Measurements from ENCODE around the gene NRXN2. TPM values are rescaled to one million over a fixed set of nuclear protein-coding genes. Genes with fewer than 3 reads are reported as not detected.

NRXN2 gene
- total RNA-seq, 1 donor from 2014 or later = 0.14 TPM

- Mint-ChIP-seq H3K4me1 (ENCODE audit: low read depth, unreplicated experiment) (no peaks in the 10 kb centered on the region), H3K9me3 (ENCODE audit: unreplicated experiment) (peaks cover 1% of the 10 kb centered on the region), H3K27me3 (ENCODE audit: low read depth, unreplicated experiment) (peaks cover 79% of the 10 kb centered on the region), H3K27ac (ENCODE audit: unreplicated experiment) (no peak overlapping the region), H3K36me3 (ENCODE audit: low read depth, unreplicated experiment) (peaks cover 5% of the 10 kb centered on the region), H3K4me3 (ENCODE audit: unreplicated experiment) (no peak overlapping the region)
- Histone ChIP-seq H3K4me1 (ENCODE audit: insufficient read depth, low read length) (no peaks in the 10 kb centered on the region), H3K9me3 (ENCODE audit: insufficient read depth, low read depth, low read length) (no peaks in the 10 kb centered on the region), H3K27me3 (ENCODE audit: insufficient read depth, low read length) (peaks cover 23% of the 10 kb centered on the region), H3K9ac (ENCODE audit: low read length) (no peak overlapping the region), H3K79me2 (ENCODE audit: insufficient read depth, low read length) (no peaks in the 10 kb centered on the region), H3K36me3 (ENCODE audit: insufficient read depth, low read length) (no peaks in the 10 kb centered on the region), H3K27ac (ENCODE audit: low read depth, low read length) (no peak overlapping the region), H3K4me2 (ENCODE audit: low read length) (no peak overlapping the region), H3K4me3 (ENCODE audit: insufficient read depth, low read depth, low read length) (no peak overlapping the region), H4K20me1 (ENCODE audit: insufficient read depth, low read length) (no peaks in the 10 kb centered on the region), H2AFZ (ENCODE audit: low read depth, low read length) (no peak overlapping the region)
- TF ChIP-seq EZH2 (IDR thresholded peaks at IDR 0.05; ENCODE audit: insufficient read depth, low read length) = no peak
- TF ChIP-seq CTCF (IDR thresholded peaks at IDR 0.05; ENCODE audit: insufficient read depth, low read depth, low read length) = no peak
- DNase-seq (ENCODE audit: low read depth) (no peak), FAIRE-seq (no peak)
Measured at GRCh38 chr11:64648551-64648950, 74.4 kb downstream of the NRXN2 start.

- Histone ChIP-seq H3K36me3 (ENCODE audit: insufficient read depth, low read length) (no peaks in the 10 kb centered on the region), H3K9me3 (ENCODE audit: insufficient read depth, low read depth, low read length) (no peaks in the 10 kb centered on the region), H3K4me3 (ENCODE audit: insufficient read depth, low read depth, low read length) (no peak overlapping the region), H2AFZ (ENCODE audit: low read depth, low read length) (no peak overlapping the region), H3K4me2 (ENCODE audit: low read length) (no peak overlapping the region), H3K27me3 (ENCODE audit: insufficient read depth, low read length) (peaks cover 27% of the 10 kb centered on the region), H3K27ac (ENCODE audit: low read depth, low read length) (no peak overlapping the region), H3K79me2 (ENCODE audit: insufficient read depth, low read length) (no peaks in the 10 kb centered on the region), H3K9ac (ENCODE audit: low read length) (no peak overlapping the region), H3K4me1 (ENCODE audit: insufficient read depth, low read length) (no peaks in the 10 kb centered on the region), H4K20me1 (ENCODE audit: insufficient read depth, low read length) (no peaks in the 10 kb centered on the region)
- Mint-ChIP-seq H3K27me3 (ENCODE audit: low read depth, unreplicated experiment) (peaks cover 74% of the 10 kb centered on the region), H3K4me3 (ENCODE audit: unreplicated experiment) (no peak overlapping the region), H3K27ac (ENCODE audit: unreplicated experiment) (no peak overlapping the region), H3K4me1 (ENCODE audit: low read depth, unreplicated experiment) (no peaks in the 10 kb centered on the region), H3K36me3 (ENCODE audit: low read depth, unreplicated experiment) (peaks cover 5% of the 10 kb centered on the region), H3K9me3 (ENCODE audit: unreplicated experiment) (peaks cover 1% of the 10 kb centered on the region)
- no peak for FAIRE-seq
- TF ChIP-seq EZH2 (IDR thresholded peaks at IDR 0.05; ENCODE audit: insufficient read depth, low read length) (no peak), CTCF (IDR thresholded peaks at IDR 0.05; ENCODE audit: insufficient read depth, low read depth, low read length) (no peak)
- DNase-seq (ENCODE audit: low read depth) = no peak
Measured at GRCh38 chr11:64647019-64647779, 75.8 kb downstream of the NRXN2 start.

- no peak for DNase-seq (ENCODE audit: low read depth)
- TF ChIP-seq EZH2 (IDR thresholded peaks at IDR 0.05; ENCODE audit: insufficient read depth, low read length) (no peak), CTCF (IDR thresholded peaks at IDR 0.05; ENCODE audit: insufficient read depth, low read depth, low read length) (no peak)
- Histone ChIP-seq H3K27me3 (ENCODE audit: insufficient read depth, low read length) (peaks cover 49% of the 10 kb centered on the region), H3K36me3 (ENCODE audit: insufficient read depth, low read length) (no peaks in the 10 kb centered on the region), H3K79me2 (ENCODE audit: insufficient read depth, low read length) (no peaks in the 10 kb centered on the region), H3K9ac (ENCODE audit: low read length) (no peak overlapping the region), H3K4me1 (ENCODE audit: insufficient read depth, low read length) (no peaks in the 10 kb centered on the region), H3K4me2 (ENCODE audit: low read length) (no peak overlapping the region), H3K4me3 (ENCODE audit: insufficient read depth, low read depth, low read length) (no peak overlapping the region), H3K9me3 (ENCODE audit: insufficient read depth, low read depth, low read length) (no peaks in the 10 kb centered on the region), H3K27ac (ENCODE audit: low read depth, low read length) (no peak overlapping the region), H2AFZ (ENCODE audit: low read depth, low read length) (no peak overlapping the region), H4K20me1 (ENCODE audit: insufficient read depth, low read length) (peaks cover 6% of the 10 kb centered on the region)
- H3K4me1 Mint-ChIP-seq (ENCODE audit: low read depth, unreplicated experiment) = no peaks in the 10 kb centered on the region
- no peaks in the 10 kb centered on the region for H3K9me3 Mint-ChIP-seq (ENCODE audit: unreplicated experiment)
- no peak overlapping the region for H3K4me3 Mint-ChIP-seq (ENCODE audit: unreplicated experiment)
- H3K27me3 Mint-ChIP-seq (ENCODE audit: low read depth, unreplicated experiment) = peaks cover 60% of the 10 kb centered on the region
- FAIRE-seq = no peak
- H3K36me3 Mint-ChIP-seq (ENCODE audit: low read depth, unreplicated experiment) = peaks cover 5% of the 10 kb centered on the region
- H3K27ac Mint-ChIP-seq (ENCODE audit: unreplicated experiment) = no peak overlapping the region
Measured at GRCh38 chr11:64644647-64645275, 78.2 kb downstream of the NRXN2 start.

Measured in astrocyte (in vitro differentiated cells and primary cell).